Hepatocyte (in vitro differentiated cells): ENCODE measurements around the gene LPP. TPM values are rescaled to one million over a fixed set of nuclear protein-coding genes. Genes with fewer than 3 reads are reported as not detected.

Experiments
- DNase-seq: peaks from one replicate; pipeline ENCODE4 v3.0.0-alpha.2; 2016; ENCODE audit warnings: low spot score
- H2AFZ ChIP-seq: fragments of 200-600 bp; sonication (generic); 2 replicates; pipeline ENCODE4 v1.6.0; 2016; ENCODE audit warnings: antibody characterized with exemption, mild to moderate bottlenecking
- H3K27ac ChIP-seq: fragments of 200-600 bp; sonication (generic); 2 replicates; pipeline ENCODE4 v1.5.1; 2016; ENCODE audit warnings: mild to moderate bottlenecking
- H3K27me3 ChIP-seq: fragments of 200-600 bp; sonication (generic); 2 replicates; pipeline ENCODE4 v1.6.1; 2016
- H3K36me3 ChIP-seq: fragments of 200-600 bp; sonication (generic); replicated peaks from 2 replicates; pipeline ENCODE4 v1.5.1; 2016; ENCODE audit warnings: low read depth; ENCODE audit not compliant: insufficient read depth
- H3K4me1 ChIP-seq: fragments of 200-600 bp; sonication (generic); 2 replicates; pipeline ENCODE4 v1.5.1; 2016; ENCODE audit warnings: mild to moderate bottlenecking, moderate library complexity; ENCODE audit not compliant: insufficient read depth
- H3K4me2 ChIP-seq: fragments of 200-600 bp; sonication (generic); 2 replicates; pipeline ENCODE4 v1.6.0; 2016
- H3K4me3 ChIP-seq: fragments of 200-600 bp; sonication (generic); 2 replicates; pipeline ENCODE4 v1.5.1; 2016; ENCODE audit warnings: mild to moderate bottlenecking
- H3K79me2 ChIP-seq: fragments of 200-600 bp; sonication (generic); 2 replicates; pipeline ENCODE4 v1.6.0; 2017; ENCODE audit warnings: mild to moderate bottlenecking
- H3K9me2 ChIP-seq: fragments of 200-600 bp; sonication (generic); replicated peaks from 2 replicates; pipeline ENCODE4 v1.6.0; 2017; ENCODE audit warnings: mild to moderate bottlenecking; ENCODE audit not compliant: insufficient read depth
- H3K9me3 ChIP-seq: fragments of 200-600 bp; sonication (generic); 2 replicates; pipeline ENCODE4 v1.5.1; 2016; ENCODE audit warnings: low read depth, mild to moderate bottlenecking
- H4K20me1 ChIP-seq: fragments of 200-600 bp; sonication (generic); 2 replicates; pipeline ENCODE4 v1.6.0; 2016; ENCODE audit warnings: mild to moderate bottlenecking; ENCODE audit not compliant: insufficient read depth, poor library complexity, severe bottlenecking
- CTCF ChIP-seq: fragments of 200-600 bp; sonication (generic); IDR thresholded peaks from 2 replicates; pipeline ENCODE4 v1.5.1; 2016; ENCODE audit warnings: antibody characterized with exemption, mild to moderate bottlenecking; ENCODE audit not compliant: poor library complexity
- EZH2 ChIP-seq: fragments of 200-600 bp; sonication (generic); IDR thresholded peaks from 2 replicates; pipeline ENCODE4 v1.6.1; 2016; ENCODE audit warnings: antibody characterized with exemption, mild to moderate bottlenecking, borderline replicate concordance
- EZH2phosphoT487 ChIP-seq: fragments of 200-600 bp; sonication (generic); IDR thresholded peaks from one replicate; pipeline ENCODE4 v1.6.1; 2018; ENCODE audit warnings: antibody characterized with exemption, mild to moderate bottlenecking, low read depth, moderate library complexity; ENCODE audit not compliant: unreplicated experiment, severe bottlenecking
- WGBS: methylation state at CpG from one replicate; pipeline ENCODE4 v1.1.6; 2016; ENCODE audit warnings: low lambda C conversion rate; ENCODE audit errors: missing lambda C conversion rate; 5-methylcytosine and 5-hydroxymethylcytosine counted together
- polyA plus RNA-seq: library from polyadenylated mRNA; unstranded; fragments of >200 nt; fragmentation: Nextera tagmentation; extraction: Ambion mirVana; gene quantifications from 2 replicates; pipeline ENCODE4 v1.2.1, GENCODE V29; 2016
- total RNA-seq: library from RNA; depleted of rRNA; stranded (reverse); fragments of >200 nt; gene quantifications from 2 replicates; pipeline ENCODE4 v1.2.3, GENCODE V29; 2014

LPP gene
- total and polyA plus RNA-seq, 2 experiments from 2014 or later: 53.2 to 73.8 TPM

- H3K4me1 ChIP-seq: peaks cover 22% of the 10 kb centered on the region
- no peak overlapping the region for H3K4me3 ChIP-seq
- peak overlapping the region; percentile 52 for H3K27ac ChIP-seq
- H3K9me2 ChIP-seq: no peaks in the 10 kb centered on the region
- H3K36me3 ChIP-seq: no peaks in the 10 kb centered on the region
- no peaks in the 10 kb centered on the region for H3K9me3 ChIP-seq
- no peak overlapping the region for H2AFZ ChIP-seq
- 73% methylated on average over 5 of the region's 5 CpGs for WGBS
- H3K27me3 ChIP-seq: no peaks in the 10 kb centered on the region
- H3K79me2 ChIP-seq: peaks cover 78% of the 10 kb centered on the region
- TF ChIP-seq EZH2phosphoT487: no peak
- no peak for TF ChIP-seq CTCF
- TF ChIP-seq EZH2: no peak
- DNase-seq: no peak
- peak overlapping the region; percentile 10 for H3K4me2 ChIP-seq
- peaks cover 2% of the 10 kb centered on the region for H4K20me1 ChIP-seq
These were observed 235.9 kb downstream of the LPP start for GRCh38 chr3:188389711-188390342.

GRCh38 chr3:188390343-188390718, 236.4 kb downstream of the LPP start:
- 74% methylated on average over 4 of the region's 4 CpGs for WGBS
- no peaks in the 10 kb centered on the region for H3K9me2 ChIP-seq
- no peaks in the 10 kb centered on the region for H3K36me3 ChIP-seq
- H3K4me3 ChIP-seq: no peak overlapping the region
- no peak overlapping the region for H2AFZ ChIP-seq
- H3K79me2 ChIP-seq: peaks cover 83% of the 10 kb centered on the region
- no peaks in the 10 kb centered on the region for H3K9me3 ChIP-seq
- H4K20me1 ChIP-seq: peaks cover 3% of the 10 kb centered on the region
- H3K27ac ChIP-seq: peak overlapping the region; percentile 52
- TF ChIP-seq CTCF (no peak), EZH2 (no peak), EZH2phosphoT487 (no peak)
- H3K27me3 ChIP-seq: no peaks in the 10 kb centered on the region
- no peak for DNase-seq
- peak overlapping the region; percentile 21 for H3K4me2 ChIP-seq
- H3K4me1 ChIP-seq: peaks cover 22% of the 10 kb centered on the region

- H2AFZ ChIP-seq: no peak overlapping the region
- peak overlapping the region; percentile 21 for H3K4me2 ChIP-seq
- H4K20me1 ChIP-seq: peaks cover 3% of the 10 kb centered on the region
- H3K4me1 ChIP-seq: peaks cover 22% of the 10 kb centered on the region
- H3K9me2 ChIP-seq: no peaks in the 10 kb centered on the region
- TF ChIP-seq EZH2phosphoT487 (no peak), EZH2 (no peak), CTCF (no peak)
- 71% methylated on average over 8 of the region's 8 CpGs for WGBS
- no peak overlapping the region for H3K4me3 ChIP-seq
- peak overlapping the region; percentile 52 for H3K27ac ChIP-seq
- no peaks in the 10 kb centered on the region for H3K27me3 ChIP-seq
- peaks cover 89% of the 10 kb centered on the region for H3K79me2 ChIP-seq
- no peaks in the 10 kb centered on the region for H3K9me3 ChIP-seq
- no peak for DNase-seq
- no peaks in the 10 kb centered on the region for H3K36me3 ChIP-seq
These were observed 237.0 kb downstream of the LPP start for GRCh38 chr3:188390775-188391443.
